DMS 273 treated with DMSO at 0.1 percent for 48 hours (cell line): ENCODE data around the gene IGSF3.

ENCODE experiments used
- DNase-seq: peaks from one replicate; lab custom pipeline; 2025; lab: John Stamatoyannopoulos, UW

IGSF3 gene

DNA sequence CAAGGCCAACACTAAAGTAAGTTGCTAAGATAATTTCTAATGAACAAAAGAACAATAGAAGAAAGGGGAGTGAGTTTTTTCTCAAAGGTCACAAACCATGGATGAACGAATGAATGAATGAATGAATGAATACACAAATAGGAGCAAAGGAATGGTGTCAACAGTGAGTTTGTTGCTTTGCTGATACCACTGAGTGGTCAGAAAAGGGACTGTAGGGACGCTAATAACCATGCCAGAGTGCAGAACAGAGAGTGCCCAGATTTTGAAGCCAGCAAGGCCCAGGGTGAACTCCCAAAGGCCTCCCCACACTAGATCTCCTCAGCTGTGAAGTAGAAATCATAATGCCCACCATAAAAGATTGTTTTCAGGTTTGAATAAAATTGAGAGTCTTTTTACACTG is 112.6 kb downstream of the IGSF3 start:
- DNase-seq: no peak

DNA sequence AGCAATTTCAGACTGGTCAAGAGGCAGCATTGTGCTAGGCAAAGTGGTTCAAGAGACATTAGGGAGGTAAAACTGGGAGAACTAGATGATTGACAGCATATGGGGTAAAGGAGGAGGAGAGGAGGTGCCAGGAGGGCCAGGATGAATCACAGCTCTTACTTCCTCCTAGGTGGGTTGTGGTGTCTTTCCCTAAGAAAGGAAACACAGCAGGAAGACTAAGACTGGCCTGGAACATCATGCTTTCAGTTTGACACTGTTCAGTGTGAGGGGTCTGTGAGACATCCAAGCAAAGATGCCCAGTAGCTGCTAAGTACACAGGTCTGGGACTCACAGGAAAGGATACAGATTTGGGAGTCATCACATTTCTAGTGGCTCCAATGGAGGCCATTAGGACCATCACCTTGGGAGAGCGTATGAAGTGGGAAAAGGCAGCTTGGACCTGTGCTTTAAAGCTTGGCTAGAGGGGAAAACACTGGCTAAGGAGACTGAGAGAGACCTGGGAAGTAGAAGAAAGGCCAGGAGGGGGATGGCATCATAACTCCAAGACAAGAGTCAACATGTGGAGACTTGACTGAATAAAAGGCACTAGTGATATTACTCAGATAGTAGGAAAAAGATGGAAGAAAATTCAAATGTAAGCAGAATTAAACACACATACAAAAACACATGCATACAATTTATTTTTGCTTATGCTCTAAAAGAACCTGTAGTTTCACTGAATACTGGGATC is 114.0 kb downstream of the IGSF3 start:
- no peak for DNase-seq

DNA sequence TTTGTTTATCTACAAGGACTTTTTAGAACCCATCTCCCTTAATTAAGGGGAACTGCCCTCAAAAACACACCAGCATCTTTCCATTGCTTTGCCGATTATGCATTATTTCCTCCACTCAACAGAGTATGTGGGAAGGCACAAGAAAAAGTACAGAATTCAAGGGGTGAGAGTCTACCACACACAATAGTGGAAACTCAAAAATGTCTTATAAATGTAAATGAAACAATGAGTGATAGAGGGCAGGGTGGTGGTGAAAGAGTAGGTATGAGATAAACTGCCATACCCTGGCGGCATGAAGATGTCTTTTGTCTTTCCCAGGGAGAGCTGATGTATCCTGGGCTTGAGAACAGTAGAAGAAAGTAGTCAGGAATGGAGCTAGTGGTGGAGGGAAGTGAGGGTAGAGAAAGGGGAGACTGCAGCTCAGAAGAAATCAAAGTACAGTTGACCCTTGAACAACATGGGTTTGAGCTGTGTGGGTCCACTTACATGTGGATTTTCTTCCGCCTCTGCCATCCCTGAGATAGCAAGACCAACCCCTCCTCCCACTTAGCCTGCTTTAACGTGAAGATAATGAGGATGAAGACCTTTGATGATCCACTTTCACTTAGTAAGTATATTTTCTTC is 121.1 kb downstream of the IGSF3 start:
- DNase-seq: no peak

DNA sequence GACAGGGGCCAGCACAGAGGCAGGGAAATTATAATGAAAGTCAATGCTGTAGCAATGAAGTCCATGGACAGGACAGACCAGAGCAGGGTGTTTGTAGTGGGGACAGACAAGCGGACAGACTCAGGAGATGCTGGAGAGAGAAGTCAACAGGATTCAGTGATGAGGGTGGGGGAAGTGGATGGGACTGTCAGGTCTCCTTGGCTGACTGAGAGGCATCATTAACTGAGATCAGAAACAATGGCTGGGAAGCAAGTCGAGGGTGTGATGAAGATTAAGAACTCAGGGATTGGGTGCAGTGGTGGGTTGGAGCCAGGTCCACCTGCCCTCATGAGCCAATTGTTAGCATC is 122.2 kb downstream of the IGSF3 start:
- no peak for DNase-seq

DNA sequence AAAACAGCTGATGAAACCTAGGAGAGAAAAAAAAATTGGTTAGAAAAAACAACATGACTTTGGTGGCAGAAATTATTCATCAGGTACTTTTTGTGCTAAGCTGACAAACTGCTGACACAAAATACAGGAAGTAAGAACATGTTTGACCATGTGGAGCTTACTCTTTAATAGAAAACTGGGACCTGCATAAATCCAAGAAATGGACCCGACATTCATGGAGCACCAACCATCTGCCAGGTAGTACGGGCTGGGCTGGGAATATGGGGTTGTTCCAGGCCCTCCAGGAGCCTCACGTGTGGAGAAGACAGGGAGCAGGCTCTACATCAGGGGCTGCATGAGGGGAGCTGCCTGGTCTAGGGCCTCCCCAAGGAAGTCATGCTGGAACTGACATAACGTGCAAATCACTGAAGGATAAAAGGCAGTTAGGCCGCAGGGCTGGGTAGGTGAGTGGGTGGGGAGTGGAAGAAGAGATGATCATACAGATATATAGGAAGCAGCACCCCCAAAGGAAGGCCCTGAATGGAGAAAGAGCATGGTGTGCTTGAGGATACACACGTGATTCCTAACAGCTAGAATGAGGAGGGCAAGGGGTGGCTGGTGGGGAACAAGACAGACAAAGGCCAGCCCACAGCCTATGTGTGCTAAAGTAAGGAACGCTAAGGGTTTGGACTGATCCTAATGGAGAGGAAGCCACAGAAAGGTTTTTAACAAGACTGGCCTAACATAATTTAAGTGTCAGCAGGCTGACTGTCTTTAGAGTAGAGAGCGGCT is 122.8 kb downstream of the IGSF3 start:
- DNase-seq: no peak

DNA sequence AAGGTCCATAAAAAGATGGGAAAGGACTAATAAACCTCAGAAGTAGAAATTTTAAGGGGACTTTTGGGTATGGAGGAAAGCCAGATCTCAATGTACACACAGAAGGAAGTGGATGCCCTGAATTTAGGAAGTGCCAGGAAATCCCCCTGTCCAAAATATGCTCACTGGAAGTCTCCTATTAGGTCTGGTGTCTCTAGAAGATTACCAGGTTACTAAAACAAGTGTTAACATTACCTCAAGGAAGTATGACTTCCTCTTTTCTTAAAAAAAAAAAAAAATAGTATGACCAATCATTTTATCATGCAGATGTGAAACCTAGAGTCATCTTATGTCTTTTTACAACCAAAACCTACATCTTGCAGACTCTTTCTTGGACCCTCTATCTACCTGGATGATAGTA is 127.4 kb downstream of the IGSF3 start:
- DNase-seq: no peak

DNA sequence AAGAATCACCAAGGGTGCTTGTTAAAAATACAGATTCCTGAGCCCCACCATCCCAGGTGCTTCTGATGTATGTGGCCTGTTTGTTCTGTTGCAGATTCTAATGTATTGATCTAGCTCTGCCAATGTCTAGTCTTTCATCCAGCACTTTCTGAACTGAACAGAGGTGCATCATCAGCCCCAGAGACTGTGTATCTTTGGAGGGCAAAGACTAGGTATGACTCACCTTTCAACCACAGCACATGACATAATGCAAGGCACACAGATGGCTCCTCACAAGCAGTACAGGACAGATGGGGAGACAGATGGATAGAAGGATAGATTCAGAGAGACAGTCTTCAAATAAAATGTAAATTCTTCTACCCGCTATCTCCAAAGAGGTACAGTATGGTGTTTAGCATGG is 129.0 kb downstream of the IGSF3 start:
- peak; percentile 99 for DNase-seq

DNA sequence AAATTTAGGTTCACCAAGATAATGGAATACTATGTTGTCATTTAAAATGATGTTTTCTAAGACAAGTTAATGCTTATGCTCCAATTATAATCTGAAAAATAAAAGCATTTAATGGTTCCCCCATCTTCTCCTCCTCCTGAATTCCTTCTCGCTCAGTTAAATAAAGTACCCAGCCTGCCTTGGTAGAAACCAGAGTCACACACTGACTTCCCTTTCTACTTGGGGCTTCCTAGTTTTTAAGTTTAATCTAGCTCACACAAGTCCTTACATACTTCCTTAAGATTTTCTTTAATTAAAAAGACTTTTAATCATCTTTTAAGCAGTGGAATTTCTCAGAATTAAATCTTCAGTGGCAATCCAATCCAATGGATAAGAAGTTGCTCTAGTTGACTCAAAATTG is 129.6 kb downstream of the IGSF3 start:
- no peak for DNase-seq

DNA sequence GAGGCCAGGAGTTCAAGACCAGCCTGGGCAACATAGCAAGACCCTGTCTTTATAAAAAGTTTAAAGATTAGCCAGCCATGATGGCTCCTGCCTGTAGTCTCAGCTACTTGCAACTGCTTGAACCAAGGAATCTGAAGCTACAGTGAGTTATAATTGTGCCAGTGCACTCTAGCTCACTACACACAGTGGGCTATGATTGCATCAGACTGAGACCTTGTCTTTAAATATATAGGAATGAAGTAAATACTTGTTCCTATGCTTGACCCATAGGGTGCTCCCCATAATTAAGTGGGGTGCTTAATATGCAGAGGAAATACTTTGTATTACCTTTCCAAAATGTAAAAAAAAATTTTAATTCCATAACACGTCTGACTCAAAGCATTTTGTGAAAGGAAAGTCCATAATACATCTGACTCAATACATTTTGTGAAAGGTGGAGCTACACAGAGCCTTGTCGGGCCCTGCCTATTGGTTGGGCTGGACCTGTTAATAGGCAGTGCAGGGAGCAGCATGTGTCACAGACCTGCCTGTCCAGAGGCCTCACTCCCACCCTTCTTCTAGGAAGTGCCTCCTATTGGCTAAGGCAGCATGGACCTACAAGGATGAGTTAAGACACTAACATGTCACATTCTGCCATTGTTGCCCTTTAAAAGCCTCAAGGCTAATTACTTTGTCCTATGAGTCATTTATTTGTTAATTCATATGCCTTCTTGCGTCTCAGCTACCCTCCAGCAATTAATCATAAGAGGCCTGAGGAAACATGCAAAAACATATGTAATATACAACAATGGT is 130.3 kb downstream of the IGSF3 start:
- DNase-seq: no peak

DNA sequence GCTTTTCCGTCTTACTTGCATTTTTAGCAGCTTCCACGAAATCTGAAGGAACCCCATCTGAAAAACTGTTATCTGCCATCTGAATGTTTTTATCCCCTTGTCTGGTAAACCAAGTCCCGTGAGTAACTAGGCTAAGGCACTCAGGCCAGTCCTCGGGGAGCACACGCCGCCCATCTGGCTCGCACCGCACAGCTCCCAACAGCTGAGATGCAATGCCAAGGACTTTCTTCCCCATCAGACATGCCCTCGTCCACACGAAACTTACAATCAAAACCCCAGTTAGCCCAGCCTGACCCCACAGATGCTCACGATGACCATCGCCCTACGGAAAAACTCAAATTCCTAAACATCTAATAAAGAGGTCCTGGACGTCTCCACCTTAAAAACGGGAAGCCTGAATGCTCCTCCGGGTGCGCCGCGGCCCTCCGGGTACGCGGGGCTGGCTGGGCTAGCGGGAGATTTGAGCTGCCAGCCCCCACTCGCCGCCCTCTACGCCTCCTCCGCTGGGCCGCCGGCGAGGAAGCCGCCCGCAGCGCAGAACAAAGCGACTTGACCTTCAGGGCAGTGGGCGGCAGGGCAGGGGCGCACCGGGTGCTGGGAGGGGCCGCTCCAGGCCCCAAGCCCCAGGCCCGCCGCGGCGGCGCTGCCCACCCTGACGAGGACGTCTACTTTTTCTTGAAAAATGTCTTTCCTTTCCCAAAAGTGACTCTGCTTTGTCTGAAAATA is 133.4 kb downstream of the IGSF3 start:
- no peak for DNase-seq

DNA sequence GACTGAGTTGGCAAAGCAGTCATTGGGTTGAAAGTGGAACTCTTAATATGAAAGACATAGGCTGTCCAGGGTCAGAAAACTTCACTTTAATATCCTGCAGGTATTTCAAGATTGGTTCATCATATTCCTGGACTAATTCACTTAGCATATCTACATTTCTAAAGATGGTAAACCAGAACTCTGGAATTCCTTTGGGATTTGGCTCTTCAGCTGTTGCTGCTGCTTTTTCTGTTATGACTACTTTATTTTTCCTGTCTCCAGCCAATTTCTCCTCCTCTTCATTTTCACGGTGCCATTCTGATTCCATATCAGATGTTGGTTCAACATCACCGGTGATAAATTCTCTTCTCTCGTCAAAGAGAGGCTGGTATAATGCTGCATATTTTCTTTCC is 134.1 kb downstream of the IGSF3 start:
- no peak for DNase-seq

DNA sequence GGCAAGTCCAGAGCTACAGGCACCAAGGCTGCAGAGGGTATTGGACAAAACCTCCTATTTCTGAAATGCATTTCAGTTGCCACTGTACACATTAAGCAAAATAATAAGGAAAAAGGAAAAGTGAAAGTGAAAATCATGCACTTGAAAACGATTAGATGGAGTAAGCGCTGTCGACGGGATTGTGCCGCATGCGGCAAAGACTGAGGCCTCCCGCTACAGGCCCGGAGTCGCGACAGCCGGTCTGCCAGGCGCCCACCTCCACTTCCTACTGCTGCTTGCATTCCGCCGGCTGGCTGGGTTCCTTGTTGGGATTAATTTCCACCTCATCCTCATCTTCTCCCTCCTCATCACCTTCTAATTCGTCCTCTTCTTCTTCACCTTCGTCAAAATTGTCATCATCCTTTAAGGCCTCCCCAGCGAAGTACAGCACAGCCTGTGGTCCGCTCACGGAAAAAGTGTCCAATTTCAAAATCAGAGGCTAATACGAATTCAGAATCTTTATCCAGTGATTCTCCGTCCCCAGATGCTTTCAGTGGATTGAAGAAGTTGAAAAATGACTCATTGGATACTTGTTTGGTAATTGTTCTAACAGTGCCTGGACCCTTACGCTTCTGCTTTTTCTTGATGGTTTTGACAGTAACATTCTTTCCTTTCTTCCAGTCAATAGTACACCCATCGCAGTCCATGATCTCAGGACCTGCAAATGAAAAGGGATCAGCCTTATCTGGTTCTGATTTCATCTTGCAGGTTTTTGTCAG is 134.7 kb downstream of the IGSF3 start:
- no peak for DNase-seq

DNA sequence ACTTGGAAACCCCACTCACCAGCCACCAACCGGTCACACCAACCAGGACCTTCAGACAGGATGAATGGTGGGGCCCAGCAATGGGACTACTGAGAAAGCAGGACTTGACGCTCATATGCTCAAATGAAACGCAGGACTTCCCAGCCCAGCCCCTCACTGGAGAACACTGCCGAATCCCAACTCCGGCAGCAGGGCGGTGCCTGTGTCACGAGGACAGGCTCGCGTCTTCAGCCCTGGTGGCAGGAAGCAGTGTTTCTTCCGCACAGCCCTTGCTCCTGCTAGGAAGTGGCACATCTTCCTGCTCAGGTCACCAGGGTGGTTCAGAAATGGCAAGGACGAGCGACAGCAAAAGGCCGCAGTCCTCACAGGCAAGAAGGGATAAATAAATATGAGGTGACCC is 135.6 kb downstream of the IGSF3 start:
- DNase-seq: no peak

DNA sequence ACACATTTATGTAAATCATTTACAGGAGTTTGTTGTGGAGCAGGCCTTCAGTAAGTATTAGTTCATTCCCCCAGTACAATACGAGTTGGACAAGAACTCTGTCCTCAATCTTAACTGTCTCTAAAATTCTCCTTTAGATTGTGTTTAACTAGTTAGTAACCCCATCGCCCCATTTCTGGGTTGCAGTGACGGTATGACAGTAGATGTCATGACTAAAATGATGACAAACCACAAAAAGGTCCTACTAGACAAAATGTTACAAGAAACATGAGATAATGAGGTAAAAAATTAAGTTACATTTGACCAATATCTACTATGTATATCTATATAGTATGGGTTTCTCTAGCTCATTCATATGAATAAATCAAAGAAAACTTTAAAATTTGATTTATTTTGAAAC is 137.9 kb downstream of the IGSF3 start:
- no peak for DNase-seq

DNA sequence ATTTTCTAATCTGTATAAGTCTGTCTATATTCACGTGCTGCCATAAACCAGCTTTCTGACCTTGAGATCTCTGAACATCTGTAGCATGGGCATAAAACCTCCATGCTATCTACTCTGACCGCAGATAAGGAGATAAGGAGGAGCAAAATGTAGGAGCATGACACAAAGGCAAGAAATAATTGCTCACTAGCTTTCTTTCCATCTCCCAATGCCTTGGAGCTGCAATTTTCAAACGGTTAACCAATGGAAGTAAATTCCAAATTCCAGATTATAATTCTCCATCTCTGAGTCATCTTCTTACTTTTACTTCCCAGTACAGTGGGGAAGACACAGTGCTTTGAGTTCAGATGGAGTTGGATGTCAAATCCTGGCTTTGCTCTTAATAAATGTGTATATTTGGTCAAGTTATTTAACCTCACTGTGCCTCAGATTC is 138.3 kb downstream of the IGSF3 start:
- no peak for DNase-seq

DNA sequence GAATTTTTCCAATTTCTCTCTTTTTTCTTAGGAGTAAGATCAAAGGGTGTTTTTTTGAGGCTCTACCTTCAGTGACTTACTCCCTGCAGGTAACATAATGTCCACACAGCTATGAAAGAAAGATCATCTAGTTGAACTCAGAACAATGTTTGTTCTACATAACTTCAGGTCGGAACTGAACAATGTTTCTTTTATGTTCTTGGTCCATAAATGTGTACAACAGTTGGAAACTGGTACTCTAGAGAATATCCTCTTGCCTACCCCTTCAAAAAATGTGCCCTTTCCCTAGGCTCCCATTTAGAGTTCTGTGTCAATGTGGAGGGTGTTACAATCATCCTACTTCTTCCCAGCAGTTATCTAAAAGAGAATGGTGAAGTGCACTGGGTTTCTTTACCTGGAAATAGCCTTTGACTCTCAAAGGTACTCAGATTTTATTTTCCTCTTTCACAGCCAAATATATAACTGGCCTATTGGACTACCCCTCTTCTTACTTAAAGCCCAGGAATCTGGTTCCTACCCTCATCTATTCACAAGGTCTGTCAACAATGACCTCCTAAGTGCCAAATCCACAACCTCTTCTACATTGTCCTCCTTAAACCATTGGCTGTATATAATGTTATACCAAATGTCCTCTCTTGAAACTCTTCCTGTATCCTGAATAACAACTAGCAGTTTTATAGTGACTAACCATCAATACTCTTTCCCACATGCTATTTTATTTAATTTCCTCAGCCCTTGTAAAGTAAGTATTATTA is 139.0 kb downstream of the IGSF3 start:
- no peak for DNase-seq

DNA sequence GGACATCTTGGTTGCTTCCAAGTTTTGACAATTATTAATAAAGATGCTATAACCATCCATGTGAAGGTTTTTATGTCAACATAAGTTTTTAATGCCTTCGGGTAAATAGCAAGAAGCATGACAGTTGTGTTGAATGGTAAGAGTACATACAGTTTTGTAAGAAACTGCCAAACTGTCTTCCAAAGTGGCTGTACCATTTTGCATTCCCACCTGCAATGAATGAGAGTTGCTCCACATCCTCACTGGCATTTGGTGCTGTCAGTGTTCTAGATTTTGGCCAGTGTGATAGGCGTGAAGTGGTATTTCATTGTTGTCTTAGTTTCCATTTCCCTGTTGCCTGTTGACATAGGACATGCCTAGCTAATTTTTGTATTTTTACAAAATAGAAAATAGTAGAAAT is 142.1 kb downstream of the IGSF3 start:
- no peak for DNase-seq
